GM23338 (cell line): ENCODE measurements around the gene SFRP4. TPM values are rescaled to one million over a fixed set of nuclear protein-coding genes. Genes with fewer than 3 reads are reported as not detected.

Source experiments
- ATAC-seq: fragments of 200-7000 bp; cut with Tn5 transposase; 3 replicates; pipeline ENCODE4 v1.9.1; 2020
- DNase-seq: peaks from one replicate; pipeline ENCODE4 v3.0.0-alpha.2; 2015; ENCODE audit warnings: low spot score
- H2AFZ ChIP-seq: fragments of 200-600 bp; sonication (generic); 2 replicates; pipeline ENCODE4 v1.8.0; 2016; ENCODE audit warnings: antibody characterized with exemption, mild to moderate bottlenecking, moderate library complexity
- H3F3A ChIP-seq: fragments of 200-600 bp; sonication (generic); replicated peaks from 2 replicates; pipeline ENCODE4 v1.8.0; 2017; ENCODE audit warnings: antibody characterized with exemption, mixed run types, low read depth
- H3K27ac ChIP-seq: fragments of 200-600 bp; sonication (generic); 2 replicates; pipeline ENCODE4 v1.6.1; 2016; ENCODE audit warnings: low read depth
- H3K27me3 ChIP-seq: fragments of 200-600 bp; sonication (generic); 2 replicates; pipeline ENCODE4 v1.8.0; 2016; ENCODE audit warnings: mild to moderate bottlenecking, mixed run types, moderate library complexity; ENCODE audit not compliant: insufficient read depth
- H3K36me3 ChIP-seq: fragments of 200-600 bp; sonication (generic); 2 replicates; pipeline ENCODE4 v1.8.0; 2016; ENCODE audit warnings: mild to moderate bottlenecking; ENCODE audit not compliant: insufficient read depth
- H3K4me1 ChIP-seq: fragments of 200-600 bp; sonication (generic); 2 replicates; pipeline ENCODE4 v1.8.0; 2016; ENCODE audit warnings: mild to moderate bottlenecking, moderate library complexity; ENCODE audit not compliant: insufficient read depth
- H3K4me2 ChIP-seq: fragments of 200-600 bp; sonication (generic); 2 replicates; pipeline ENCODE4 v1.7.1; 2017; ENCODE audit warnings: mixed run types
- H3K4me3 ChIP-seq: fragments of 200-600 bp; sonication (generic); 2 replicates; pipeline ENCODE4 v1.6.1; 2016; ENCODE audit warnings: mixed run types
- H3K79me2 ChIP-seq: fragments of 200-600 bp; sonication (generic); replicated peaks from 2 replicates; pipeline ENCODE4 v1.8.0; 2017; ENCODE audit warnings: mild to moderate bottlenecking; ENCODE audit not compliant: insufficient read depth
- H3K9me2 ChIP-seq: fragments of 200-600 bp; sonication (generic); 2 replicates; pipeline ENCODE4 v1.8.0; 2017; ENCODE audit not compliant: insufficient read depth
- H4K20me1 ChIP-seq: fragments of 200-600 bp; sonication (generic); replicated peaks from 2 replicates; pipeline ENCODE4 v1.8.0; 2017; ENCODE audit warnings: mild to moderate bottlenecking; ENCODE audit not compliant: insufficient read depth
- H3K27ac Mint-ChIP-seq: 2 replicates; pipeline ENCODE4 v1.8.0; 2020; ENCODE audit warnings: inconsistent platforms, mild to moderate bottlenecking, moderate library complexity, mixed read lengths
- H3K27me3 Mint-ChIP-seq: 3 replicates; pipeline ENCODE4 v1.8.0; 2022; ENCODE audit warnings: low read depth, mild to moderate bottlenecking, moderate library complexity, mixed read lengths, inconsistent platforms; ENCODE audit not compliant: insufficient read depth, poor library complexity
- H3K36me3 Mint-ChIP-seq: 3 replicates; pipeline ENCODE4 v1.8.0; 2021; ENCODE audit warnings: low read depth, mild to moderate bottlenecking, inconsistent platforms, moderate library complexity, mixed read lengths
- H3K4me1 Mint-ChIP-seq: 3 replicates; pipeline ENCODE4 v1.8.0; 2020; ENCODE audit warnings: mild to moderate bottlenecking, inconsistent platforms, mixed read lengths
- H3K4me3 Mint-ChIP-seq: 3 replicates; pipeline ENCODE4 v1.8.0; 2021; ENCODE audit warnings: moderate library complexity, mild to moderate bottlenecking, inconsistent platforms, mixed read lengths
- H3K9me3 Mint-ChIP-seq: 3 replicates; pipeline ENCODE4 v1.8.0; 2020; ENCODE audit warnings: moderate library complexity, mild to moderate bottlenecking, inconsistent platforms, mixed read lengths
- CREB1 ChIP-seq: fragments of 250-450 bp; sonication (Bioruptor Pico); IDR thresholded peaks from 2 replicates; pipeline ENCODE4 v1.5.0; 2020; ENCODE audit warnings: low read depth, mild to moderate bottlenecking, moderate library complexity
- EZH2 ChIP-seq: fragments of 200-600 bp; sonication (generic); IDR thresholded peaks from one replicate; pipeline ENCODE4 v1.8.0; 2017; ENCODE audit warnings: antibody characterized with exemption, mild to moderate bottlenecking, low read depth; ENCODE audit not compliant: unreplicated experiment
- EZH2phosphoT487 ChIP-seq: fragments of 200-600 bp; sonication (generic); IDR thresholded peaks from one replicate; pipeline ENCODE4 v1.8.1; 2018; ENCODE audit warnings: antibody characterized with exemption; ENCODE audit not compliant: unreplicated experiment
- JUNB ChIP-seq: IDR thresholded peaks from one replicate; pipeline ENCODE4 v1.6.1; 2016; ENCODE audit warnings: antibody characterized with exemption; ENCODE audit not compliant: unreplicated experiment
- NANOG ChIP-seq: IDR thresholded peaks from 2 replicates; pipeline ENCODE4 v1.6.1; 2016; ENCODE audit warnings: antibody characterized with exemption, borderline replicate concordance
- POLR2AphosphoS5 ChIP-seq: IDR thresholded peaks from 2 replicates; pipeline ENCODE4 v1.6.1; 2016; ENCODE audit warnings: antibody characterized with exemption, low read depth
- STAT1 ChIP-seq: IDR thresholded peaks from one replicate; pipeline ENCODE4 v1.6.1; 2016; ENCODE audit warnings: antibody characterized with exemption; ENCODE audit not compliant: unreplicated experiment
- ZNF114 ChIP-seq: fragments of 250-450 bp; sonication (Bioruptor Pico); IDR thresholded peaks from 2 replicates; pipeline ENCODE4 v1.5.0; 2020; ENCODE audit warnings: mild to moderate bottlenecking, moderate library complexity
- ZNF331 ChIP-seq: fragments of 250-450 bp; sonication (Bioruptor Pico); IDR thresholded peaks from 2 replicates; pipeline ENCODE4 v1.5.0; 2020; ENCODE audit warnings: low read depth, mild to moderate bottlenecking, moderate library complexity
- polyA plus RNA-seq: library from polyadenylated mRNA; unstranded; fragments of >200 nt; fragmentation: Nextera tagmentation; extraction: Ambion mirVana; gene quantifications from 2 replicates; pipeline ENCODE4 v1.2.1, GENCODE V29; 2016
- total RNA-seq: library from RNA; depleted of rRNA; stranded (reverse); fragments of >200 nt; shearing (Covaris generic); gene quantifications from 2 replicates; pipeline ENCODE4 v1.2.3, GENCODE V29; 2014
- TF ChIP-seq, protein P1 (sequence below): IDR thresholded peaks from one replicate; pipeline ENCODE4 v1.6.1; 2018; ENCODE audit warnings: antibody characterized with exemption; ENCODE audit not compliant: unreplicated experiment
- TF ChIP-seq, protein P2 (sequence below): fragments of 250-450 bp; sonication (Bioruptor Pico); IDR thresholded peaks from 2 replicates; pipeline ENCODE4 v1.5.0; 2020; ENCODE audit warnings: mild to moderate bottlenecking, moderate library complexity
- TF ChIP-seq, protein P3 (sequence below), 2 experiments: fragments of 200-600 bp in 1 of 2; sonication (generic) in 1 of 2; conservative IDR thresholded peaks; 2 replicates each; pipeline versions ENCODE4 v1.5.1 to v1.6.1; 2016 to 2017; ENCODE audit warnings: antibody characterized with exemption in 2 of 2, low read depth in 2 of 2, mild to moderate bottlenecking in 2 of 2, moderate library complexity in 1 of 2
- TF ChIP-seq, protein P4 (sequence below): IDR thresholded peaks from 2 replicates; pipeline ENCODE4 v1.6.1; 2016; ENCODE audit warnings: antibody characterized with exemption

Gene SFRP4
- total and polyA plus RNA-seq, 2 experiments from 2014 or later = not detected

DNA sequence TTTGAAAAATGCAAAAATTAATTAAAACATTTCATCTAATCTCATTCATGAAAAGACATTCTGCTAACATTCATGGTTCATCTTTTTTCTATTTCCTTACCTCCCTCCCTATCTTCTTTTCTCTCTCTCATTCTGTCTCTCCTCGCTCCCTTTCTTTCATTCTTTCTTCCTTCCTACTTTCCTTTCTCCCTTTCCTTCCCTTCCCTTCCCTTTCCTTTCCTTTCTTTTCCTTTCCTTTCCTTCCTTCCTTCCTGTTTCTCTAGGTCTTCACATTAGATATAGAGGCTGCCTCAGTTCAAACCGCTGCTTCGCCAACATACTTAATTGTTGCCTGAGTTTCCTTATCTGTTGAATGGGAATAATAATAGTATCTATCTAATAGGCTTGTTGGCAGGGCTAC lies 21.9 kb downstream of the SFRP4 start (continued):
- TF ChIP-seq ZNF114 (no peak), ZNF331 (CRISPR knock-in tag) (no peak)

DNA sequence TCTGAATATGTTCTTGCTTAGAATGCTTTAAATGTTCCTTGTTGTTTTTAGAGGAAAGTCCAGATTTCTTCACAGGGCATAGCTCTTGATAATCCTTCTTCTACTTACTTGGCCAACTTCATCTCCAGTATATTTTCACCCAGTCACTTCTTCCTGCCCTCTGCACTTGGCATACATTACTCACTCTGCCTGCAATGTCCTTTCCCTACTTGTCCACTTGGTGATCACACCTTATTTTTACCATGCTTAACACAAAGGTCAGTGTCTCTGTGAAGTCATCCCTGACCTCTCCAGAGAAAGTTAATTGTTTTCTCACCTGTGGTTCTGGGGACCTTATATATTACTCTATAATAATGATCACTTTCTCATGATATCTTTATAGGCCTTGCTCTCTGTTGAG lies 23.3 kb downstream of the SFRP4 start:
- H3K27me3 Mint-ChIP-seq = no peaks in the 10 kb centered on the region
- H3K27ac Mint-ChIP-seq = no peak overlapping the region
- DNase-seq (no peak), ATAC-seq (no peak)
- no peaks in the 10 kb centered on the region for H3F3A ChIP-seq
- TF ChIP-seq NANOG = no peak
- TF ChIP-seq ZNF114 = no peak
- no peak for TF ChIP-seq ZNF331 (CRISPR knock-in tag)
- TF ChIP-seq POLR2AphosphoS5 = no peak
- TF ChIP-seq, protein P1, sequence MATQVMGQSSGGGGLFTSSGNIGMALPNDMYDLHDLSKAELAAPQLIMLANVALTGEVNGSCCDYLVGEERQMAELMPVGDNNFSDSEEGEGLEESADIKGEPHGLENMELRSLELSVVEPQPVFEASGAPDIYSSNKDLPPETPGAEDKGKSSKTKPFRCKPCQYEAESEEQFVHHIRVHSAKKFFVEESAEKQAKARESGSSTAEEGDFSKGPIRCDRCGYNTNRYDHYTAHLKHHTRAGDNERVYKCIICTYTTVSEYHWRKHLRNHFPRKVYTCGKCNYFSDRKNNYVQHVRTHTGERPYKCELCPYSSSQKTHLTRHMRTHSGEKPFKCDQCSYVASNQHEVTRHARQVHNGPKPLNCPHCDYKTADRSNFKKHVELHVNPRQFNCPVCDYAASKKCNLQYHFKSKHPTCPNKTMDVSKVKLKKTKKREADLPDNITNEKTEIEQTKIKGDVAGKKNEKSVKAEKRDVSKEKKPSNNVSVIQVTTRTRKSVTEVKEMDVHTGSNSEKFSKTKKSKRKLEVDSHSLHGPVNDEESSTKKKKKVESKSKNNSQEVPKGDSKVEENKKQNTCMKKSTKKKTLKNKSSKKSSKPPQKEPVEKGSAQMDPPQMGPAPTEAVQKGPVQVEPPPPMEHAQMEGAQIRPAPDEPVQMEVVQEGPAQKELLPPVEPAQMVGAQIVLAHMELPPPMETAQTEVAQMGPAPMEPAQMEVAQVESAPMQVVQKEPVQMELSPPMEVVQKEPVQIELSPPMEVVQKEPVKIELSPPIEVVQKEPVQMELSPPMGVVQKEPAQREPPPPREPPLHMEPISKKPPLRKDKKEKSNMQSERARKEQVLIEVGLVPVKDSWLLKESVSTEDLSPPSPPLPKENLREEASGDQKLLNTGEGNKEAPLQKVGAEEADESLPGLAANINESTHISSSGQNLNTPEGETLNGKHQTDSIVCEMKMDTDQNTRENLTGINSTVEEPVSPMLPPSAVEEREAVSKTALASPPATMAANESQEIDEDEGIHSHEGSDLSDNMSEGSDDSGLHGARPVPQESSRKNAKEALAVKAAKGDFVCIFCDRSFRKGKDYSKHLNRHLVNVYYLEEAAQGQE = no peak
- TF ChIP-seq, protein P2, sequence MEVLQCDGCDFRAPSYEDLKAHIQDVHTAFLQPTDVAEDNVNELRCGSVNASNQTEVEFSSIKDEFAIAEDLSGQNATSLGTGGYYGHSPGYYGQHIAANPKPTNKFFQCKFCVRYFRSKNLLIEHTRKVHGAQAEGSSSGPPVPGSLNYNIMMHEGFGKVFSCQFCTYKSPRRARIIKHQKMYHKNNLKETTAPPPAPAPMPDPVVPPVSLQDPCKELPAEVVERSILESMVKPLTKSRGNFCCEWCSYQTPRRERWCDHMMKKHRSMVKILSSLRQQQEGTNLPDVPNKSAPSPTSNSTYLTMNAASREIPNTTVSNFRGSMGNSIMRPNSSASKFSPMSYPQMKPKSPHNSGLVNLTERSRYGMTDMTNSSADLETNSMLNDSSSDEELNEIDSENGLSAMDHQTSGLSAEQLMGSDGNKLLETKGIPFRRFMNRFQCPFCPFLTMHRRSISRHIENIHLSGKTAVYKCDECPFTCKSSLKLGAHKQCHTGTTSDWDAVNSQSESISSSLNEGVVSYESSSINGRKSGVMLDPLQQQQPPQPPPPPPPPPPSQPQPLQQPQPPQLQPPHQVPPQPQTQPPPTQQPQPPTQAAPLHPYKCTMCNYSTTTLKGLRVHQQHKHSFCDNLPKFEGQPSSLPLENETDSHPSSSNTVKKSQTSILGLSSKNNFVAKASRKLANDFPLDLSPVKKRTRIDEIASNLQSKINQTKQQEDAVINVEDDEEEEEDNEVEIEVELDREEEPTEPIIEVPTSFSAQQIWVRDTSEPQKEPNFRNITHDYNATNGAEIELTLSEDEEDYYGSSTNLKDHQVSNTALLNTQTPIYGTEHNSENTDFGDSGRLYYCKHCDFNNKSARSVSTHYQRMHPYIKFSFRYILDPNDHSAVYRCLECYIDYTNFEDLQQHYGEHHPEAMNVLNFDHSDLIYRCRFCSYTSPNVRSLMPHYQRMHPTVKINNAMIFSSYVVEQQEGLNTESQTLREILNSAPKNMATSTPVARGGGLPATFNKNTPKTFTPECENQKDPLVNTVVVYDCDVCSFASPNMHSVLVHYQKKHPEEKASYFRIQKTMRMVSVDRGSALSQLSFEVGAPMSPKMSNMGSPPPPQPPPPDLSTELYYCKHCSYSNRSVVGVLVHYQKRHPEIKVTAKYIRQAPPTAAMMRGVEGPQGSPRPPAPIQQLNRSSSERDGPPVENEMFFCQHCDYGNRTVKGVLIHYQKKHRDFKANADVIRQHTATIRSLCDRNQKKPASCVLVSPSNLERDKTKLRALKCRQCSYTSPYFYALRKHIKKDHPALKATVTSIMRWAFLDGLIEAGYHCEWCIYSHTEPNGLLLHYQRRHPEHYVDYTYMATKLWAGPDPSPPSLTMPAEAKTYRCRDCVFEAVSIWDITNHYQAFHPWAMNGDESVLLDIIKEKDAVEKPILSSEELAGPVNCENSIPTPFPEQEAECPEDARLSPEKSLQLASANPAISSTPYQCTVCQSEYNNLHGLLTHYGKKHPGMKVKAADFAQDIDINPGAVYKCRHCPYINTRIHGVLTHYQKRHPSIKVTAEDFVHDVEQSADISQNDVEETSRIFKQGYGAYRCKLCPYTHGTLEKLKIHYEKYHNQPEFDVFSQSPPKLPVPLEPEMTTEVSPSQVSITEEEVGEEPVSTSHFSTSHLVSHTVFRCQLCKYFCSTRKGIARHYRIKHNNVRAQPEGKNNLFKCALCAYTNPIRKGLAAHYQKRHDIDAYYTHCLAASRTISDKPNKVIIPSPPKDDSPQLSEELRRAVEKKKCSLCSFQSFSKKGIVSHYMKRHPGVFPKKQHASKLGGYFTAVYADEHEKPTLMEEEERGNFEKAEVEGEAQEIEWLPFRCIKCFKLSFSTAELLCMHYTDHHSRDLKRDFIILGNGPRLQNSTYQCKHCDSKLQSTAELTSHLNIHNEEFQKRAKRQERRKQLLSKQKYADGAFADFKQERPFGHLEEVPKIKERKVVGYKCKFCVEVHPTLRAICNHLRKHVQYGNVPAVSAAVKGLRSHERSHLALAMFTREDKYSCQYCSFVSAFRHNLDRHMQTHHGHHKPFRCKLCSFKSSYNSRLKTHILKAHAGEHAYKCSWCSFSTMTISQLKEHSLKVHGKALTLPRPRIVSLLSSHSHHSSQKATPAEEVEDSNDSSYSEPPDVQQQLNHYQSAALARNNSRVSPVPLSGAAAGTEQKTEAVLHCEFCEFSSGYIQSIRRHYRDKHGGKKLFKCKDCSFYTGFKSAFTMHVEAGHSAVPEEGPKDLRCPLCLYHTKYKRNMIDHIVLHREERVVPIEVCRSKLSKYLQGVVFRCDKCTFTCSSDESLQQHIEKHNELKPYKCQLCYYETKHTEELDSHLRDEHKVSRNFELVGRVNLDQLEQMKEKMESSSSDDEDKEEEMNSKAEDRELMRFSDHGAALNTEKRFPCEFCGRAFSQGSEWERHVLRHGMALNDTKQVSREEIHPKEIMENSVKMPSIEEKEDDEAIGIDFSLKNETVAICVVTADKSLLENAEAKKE = no peak
- TF ChIP-seq, protein P3, sequence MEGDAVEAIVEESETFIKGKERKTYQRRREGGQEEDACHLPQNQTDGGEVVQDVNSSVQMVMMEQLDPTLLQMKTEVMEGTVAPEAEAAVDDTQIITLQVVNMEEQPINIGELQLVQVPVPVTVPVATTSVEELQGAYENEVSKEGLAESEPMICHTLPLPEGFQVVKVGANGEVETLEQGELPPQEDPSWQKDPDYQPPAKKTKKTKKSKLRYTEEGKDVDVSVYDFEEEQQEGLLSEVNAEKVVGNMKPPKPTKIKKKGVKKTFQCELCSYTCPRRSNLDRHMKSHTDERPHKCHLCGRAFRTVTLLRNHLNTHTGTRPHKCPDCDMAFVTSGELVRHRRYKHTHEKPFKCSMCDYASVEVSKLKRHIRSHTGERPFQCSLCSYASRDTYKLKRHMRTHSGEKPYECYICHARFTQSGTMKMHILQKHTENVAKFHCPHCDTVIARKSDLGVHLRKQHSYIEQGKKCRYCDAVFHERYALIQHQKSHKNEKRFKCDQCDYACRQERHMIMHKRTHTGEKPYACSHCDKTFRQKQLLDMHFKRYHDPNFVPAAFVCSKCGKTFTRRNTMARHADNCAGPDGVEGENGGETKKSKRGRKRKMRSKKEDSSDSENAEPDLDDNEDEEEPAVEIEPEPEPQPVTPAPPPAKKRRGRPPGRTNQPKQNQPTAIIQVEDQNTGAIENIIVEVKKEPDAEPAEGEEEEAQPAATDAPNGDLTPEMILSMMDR (conservative IDR thresholded peaks at IDR 0.05; ENCODE audit: low read depth in 2 of 2) = no peak
- TF ChIP-seq, protein P4, sequence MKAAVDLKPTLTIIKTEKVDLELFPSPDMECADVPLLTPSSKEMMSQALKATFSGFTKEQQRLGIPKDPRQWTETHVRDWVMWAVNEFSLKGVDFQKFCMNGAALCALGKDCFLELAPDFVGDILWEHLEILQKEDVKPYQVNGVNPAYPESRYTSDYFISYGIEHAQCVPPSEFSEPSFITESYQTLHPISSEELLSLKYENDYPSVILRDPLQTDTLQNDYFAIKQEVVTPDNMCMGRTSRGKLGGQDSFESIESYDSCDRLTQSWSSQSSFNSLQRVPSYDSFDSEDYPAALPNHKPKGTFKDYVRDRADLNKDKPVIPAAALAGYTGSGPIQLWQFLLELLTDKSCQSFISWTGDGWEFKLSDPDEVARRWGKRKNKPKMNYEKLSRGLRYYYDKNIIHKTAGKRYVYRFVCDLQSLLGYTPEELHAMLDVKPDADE = no peak
- TF ChIP-seq EZH2phosphoT487 = no peak
- TF ChIP-seq CREB1 = no peak
- no peak for TF ChIP-seq STAT1
- TF ChIP-seq EZH2 = no peak
- no peak for TF ChIP-seq JUNB
- H3K79me2 ChIP-seq = no peaks in the 10 kb centered on the region
- H4K20me1 ChIP-seq = no peaks in the 10 kb centered on the region
- H3K36me3 ChIP-seq = no peaks in the 10 kb centered on the region
- no peaks in the 10 kb centered on the region for H3K36me3 Mint-ChIP-seq
- H2AFZ ChIP-seq = no peak overlapping the region
- no peak overlapping the region for H3K4me2 ChIP-seq
- H3K9me3 Mint-ChIP-seq = no peaks in the 10 kb centered on the region; the same call in 2 of the 3 replicates
- H3K4me1 Mint-ChIP-seq = no peaks in the 10 kb centered on the region
- H3K9me2 ChIP-seq = no peaks in the 10 kb centered on the region
- H3K4me3 ChIP-seq = no peak overlapping the region
- no peak overlapping the region for H3K4me3 Mint-ChIP-seq
- H3K4me1 ChIP-seq = no peaks in the 10 kb centered on the region
- H3K27ac ChIP-seq = no peak overlapping the region
- H3K27me3 ChIP-seq = no peaks in the 10 kb centered on the region
